ENCODE data around the gene CERT1.

DNA sequence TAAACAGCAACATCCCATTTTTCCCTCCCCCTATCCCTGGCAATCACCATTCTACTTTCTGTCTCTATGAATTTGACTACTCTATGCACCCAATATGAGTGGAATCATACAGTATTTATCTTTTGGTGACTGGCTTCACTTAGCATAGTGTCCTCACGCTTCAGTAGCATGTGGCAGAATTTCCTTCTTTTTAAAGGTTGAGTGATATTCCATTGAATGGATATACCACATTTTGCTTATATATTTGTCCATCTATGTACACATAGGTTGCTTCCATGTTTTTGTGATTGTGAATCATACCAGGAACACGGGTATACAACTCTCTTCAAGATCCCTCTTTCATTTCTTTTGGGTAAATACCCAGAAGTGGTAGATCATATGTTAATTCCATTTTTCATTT, 69.9 kb downstream of the CERT1 start:
- TF ChIP-seq KLF9 (tag by site-specific recombination; IDR thresholded peaks at IDR 0.05; ENCODE audit: low read depth) (no peak), ZNF311 (tag by site-specific recombination; IDR thresholded peaks at IDR 0.05; ENCODE audit: borderline replicate concordance) (no peak), YY1 (tag by site-specific recombination; IDR thresholded peaks at IDR 0.05) (no peak), BCL11A (tag by site-specific recombination; IDR thresholded peaks at IDR 0.05; ENCODE audit: low read depth) (no peak), GFI1B (tag by site-specific recombination; IDR thresholded peaks at IDR 0.05) (no peak), ZNF341 (tag by site-specific recombination; IDR thresholded peaks at IDR 0.05; ENCODE audit: low read depth) (no peak), ZNF132 (tag by site-specific recombination; IDR thresholded peaks at IDR 0.05; ENCODE audit: borderline replicate concordance) (no peak), ZNF416 (tag by site-specific recombination; IDR thresholded peaks at IDR 0.05) (no peak), MEIS1 (CRISPR knock-in tag; IDR thresholded peaks at IDR 0.05; ENCODE audit: borderline replicate concordance) (no peak)
- TF ChIP-seq, protein P1, sequence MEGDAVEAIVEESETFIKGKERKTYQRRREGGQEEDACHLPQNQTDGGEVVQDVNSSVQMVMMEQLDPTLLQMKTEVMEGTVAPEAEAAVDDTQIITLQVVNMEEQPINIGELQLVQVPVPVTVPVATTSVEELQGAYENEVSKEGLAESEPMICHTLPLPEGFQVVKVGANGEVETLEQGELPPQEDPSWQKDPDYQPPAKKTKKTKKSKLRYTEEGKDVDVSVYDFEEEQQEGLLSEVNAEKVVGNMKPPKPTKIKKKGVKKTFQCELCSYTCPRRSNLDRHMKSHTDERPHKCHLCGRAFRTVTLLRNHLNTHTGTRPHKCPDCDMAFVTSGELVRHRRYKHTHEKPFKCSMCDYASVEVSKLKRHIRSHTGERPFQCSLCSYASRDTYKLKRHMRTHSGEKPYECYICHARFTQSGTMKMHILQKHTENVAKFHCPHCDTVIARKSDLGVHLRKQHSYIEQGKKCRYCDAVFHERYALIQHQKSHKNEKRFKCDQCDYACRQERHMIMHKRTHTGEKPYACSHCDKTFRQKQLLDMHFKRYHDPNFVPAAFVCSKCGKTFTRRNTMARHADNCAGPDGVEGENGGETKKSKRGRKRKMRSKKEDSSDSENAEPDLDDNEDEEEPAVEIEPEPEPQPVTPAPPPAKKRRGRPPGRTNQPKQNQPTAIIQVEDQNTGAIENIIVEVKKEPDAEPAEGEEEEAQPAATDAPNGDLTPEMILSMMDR (tag by site-specific recombination; IDR thresholded peaks at IDR 0.05), result no peak

All from HEK293 (cell line).